Measurements from ENCODE around the gene KCP. TPM values are rescaled to one million over a fixed set of nuclear protein-coding genes. Genes with fewer than 3 reads are reported as not detected.

The KCP gene
- total and polyA plus RNA-seq, 2 of the 13 experiments (the other 11 are each of a cell fraction or from before 2014, with no cell fraction given), result 0.37 to 1.0 TPM

GRCh38 chr7:128883622-128884448, 26.7 kb downstream of the KCP start (continued):
- no peak for TF ChIP-seq IRF9 (CRISPR knock-in tag; IDR thresholded peaks at IDR 0.05; ENCODE audit: borderline replicate concordance)
- no peak for TF ChIP-seq RNF219 (CRISPR knock-in tag; IDR thresholded peaks at IDR 0.05)
- TF ChIP-seq ZNF143 (CRISPR knock-in tag; IDR thresholded peaks at IDR 0.05), result peak; percentile 37; the same call in 1 of the 2 replicates
- TF ChIP-seq LCORL (IDR thresholded peaks at IDR 0.05), result no peak
- 0 out of 2 replicates have a peak, but pooled peaks have one; percentile 32 for TF ChIP-seq LCORL (CRISPR knock-in tag; IDR thresholded peaks at IDR 0.05)
- TF ChIP-seq SRY (CRISPR knock-in tag; IDR thresholded peaks at IDR 0.05), result no peak
- TF ChIP-seq ISX (CRISPR knock-in tag; conservative IDR thresholded peaks at IDR 0.05), result no peak
- TF ChIP-seq ZNF275 (CRISPR knock-in tag; IDR thresholded peaks at IDR 0.05; ENCODE audit: borderline replicate concordance), result no peak
- no peak for TF ChIP-seq ZNF772 (CRISPR knock-in tag; IDR thresholded peaks at IDR 0.05)
- TF ChIP-seq NONO (IDR thresholded peaks at IDR 0.05), result no peak
- TF ChIP-seq NONO (CRISPR knock-in tag; conservative IDR thresholded peaks at IDR 0.05), result peak; percentile 25; the same call in 1 of the 2 replicates
- TF ChIP-seq TSC22D2 (CRISPR knock-in tag; IDR thresholded peaks at IDR 0.05; ENCODE audit: borderline replicate concordance), result no peak
- TF ChIP-seq SP140L (CRISPR knock-in tag; IDR thresholded peaks at IDR 0.05; ENCODE audit: borderline replicate concordance), result no peak
- no peak for TF ChIP-seq ZNF83 (CRISPR knock-in tag; IDR thresholded peaks at IDR 0.05; ENCODE audit: borderline replicate concordance)
- no peak for TF ChIP-seq GMEB2 (CRISPR knock-in tag; IDR thresholded peaks at IDR 0.05; ENCODE audit: low read depth)
- TF ChIP-seq ZNF430 (CRISPR knock-in tag; IDR thresholded peaks at IDR 0.05), result no peak
- no peak for TF ChIP-seq KDM3A (CRISPR knock-in tag; IDR thresholded peaks at IDR 0.05; ENCODE audit: low read depth)
- TF ChIP-seq, protein P1, sequence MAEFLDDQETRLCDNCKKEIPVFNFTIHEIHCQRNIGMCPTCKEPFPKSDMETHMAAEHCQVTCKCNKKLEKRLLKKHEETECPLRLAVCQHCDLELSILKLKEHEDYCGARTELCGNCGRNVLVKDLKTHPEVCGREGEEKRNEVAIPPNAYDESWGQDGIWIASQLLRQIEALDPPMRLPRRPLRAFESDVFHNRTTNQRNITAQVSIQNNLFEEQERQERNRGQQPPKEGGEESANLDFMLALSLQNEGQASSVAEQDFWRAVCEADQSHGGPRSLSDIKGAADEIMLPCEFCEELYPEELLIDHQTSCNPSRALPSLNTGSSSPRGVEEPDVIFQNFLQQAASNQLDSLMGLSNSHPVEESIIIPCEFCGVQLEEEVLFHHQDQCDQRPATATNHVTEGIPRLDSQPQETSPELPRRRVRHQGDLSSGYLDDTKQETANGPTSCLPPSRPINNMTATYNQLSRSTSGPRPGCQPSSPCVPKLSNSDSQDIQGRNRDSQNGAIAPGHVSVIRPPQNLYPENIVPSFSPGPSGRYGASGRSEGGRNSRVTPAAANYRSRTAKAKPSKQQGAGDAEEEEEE (CRISPR knock-in tag; IDR thresholded peaks at IDR 0.05; ENCODE audit: borderline replicate concordance), result no peak
- TF ChIP-seq ZNF776 (CRISPR knock-in tag; IDR thresholded peaks at IDR 0.05), result no peak
- no peak for TF ChIP-seq EZH2 (conservative IDR thresholded peaks at IDR 0.05; ENCODE audit: low read depth, low read length)
